Measurements from ENCODE around the gene TAS1R3. TPM values are rescaled to one million over a fixed set of nuclear protein-coding genes. Genes with fewer than 3 reads are reported as not detected.

The TAS1R3 gene
- total RNA-seq, 3 donors from 2014 or later (not counting 1 experiment from before 2014, with no cell fraction given): 0.66 to 1.4 (median 1.3) TPM

- Mint-ChIP-seq H3K27me3 (ENCODE audit: low read depth in 2 of 2) (no peaks in the 10 kb centered on the region), H3K27ac (no peak overlapping the region), H3K4me1 (peaks cover 0 to 3% of the 10 kb centered on the region in 2 donors), H3K4me3 (no peak overlapping the region), H3K36me3 (no peaks in the 10 kb centered on the region), H3K9me3 (no peaks in the 10 kb centered on the region)
- DNase-seq (no peak), ATAC-seq (no peak)
- TF ChIP-seq CTCF (IDR thresholded peaks at IDR 0.05): no peak
- intact Hi-C loops (cut with micrococcal nuclease): no loop called here
- Histone ChIP-seq H3K36me3 (ENCODE audit: control insufficient read depth, insufficient read depth, low read length) (no peaks in the 10 kb centered on the region), H3K9me3 (ENCODE audit: control insufficient read depth, insufficient read depth, low read length) (no peaks in the 10 kb centered on the region), H3K27ac (ENCODE audit: low read length) (no peak overlapping the region), H3K4me3 (ENCODE audit: low read length) (no peak overlapping the region), H3K27me3 (ENCODE audit: control insufficient read depth, insufficient read depth, low read length) (no peaks in the 10 kb centered on the region), H3K4me1 (ENCODE audit: control insufficient read depth, insufficient read depth, low read length) (peaks cover 4% of the 10 kb centered on the region)
- WGBS (ENCODE audit: insufficient coverage): 84% methylated on average over 31 of the region's 31 CpGs
Observed at GRCh38 chr1:1297802-1298424, 33.2 kb upstream of the TAS1R3 start.

- intact Hi-C loops (cut with micrococcal nuclease): no loop called here
- WGBS (ENCODE audit: insufficient coverage): 82% methylated on average over 28 of the region's 30 CpGs
- Mint-ChIP-seq H3K27ac (no peak overlapping the region), H3K4me1 (peaks cover 0 to 3% of the 10 kb centered on the region in 2 donors), H3K4me3 (no peak overlapping the region), H3K27me3 (ENCODE audit: low read depth in 2 of 2) (no peaks in the 10 kb centered on the region), H3K9me3 (no peaks in the 10 kb centered on the region), H3K36me3 (no peaks in the 10 kb centered on the region)
- peaks cover 4% of the 10 kb centered on the region for H3K4me1 ChIP-seq (ENCODE audit: control insufficient read depth, insufficient read depth, low read length)
- no peak for TF ChIP-seq CTCF (IDR thresholded peaks at IDR 0.05)
- H3K27me3 ChIP-seq (ENCODE audit: control insufficient read depth, insufficient read depth, low read length): no peaks in the 10 kb centered on the region
- ATAC-seq (peak in 1 of 3 donors; percentile 46), DNase-seq (no peak)
- no peak overlapping the region for H3K4me3 ChIP-seq (ENCODE audit: low read length)
- H3K9me3 ChIP-seq (ENCODE audit: control insufficient read depth, insufficient read depth, low read length): no peaks in the 10 kb centered on the region
- no peak overlapping the region for H3K27ac ChIP-seq (ENCODE audit: low read length)
- H3K36me3 ChIP-seq (ENCODE audit: control insufficient read depth, insufficient read depth, low read length): no peaks in the 10 kb centered on the region
Observed at GRCh38 chr1:1298861-1299685, 32.0 kb upstream of the TAS1R3 start.

- Histone ChIP-seq H3K4me3 (ENCODE audit: low read length) (no peak overlapping the region), H3K9me3 (ENCODE audit: control insufficient read depth, insufficient read depth, low read length) (no peaks in the 10 kb centered on the region), H3K36me3 (ENCODE audit: control insufficient read depth, insufficient read depth, low read length) (no peaks in the 10 kb centered on the region), H3K4me1 (ENCODE audit: control insufficient read depth, insufficient read depth, low read length) (peaks cover 11% of the 10 kb centered on the region), H3K27ac (ENCODE audit: low read length) (no peak overlapping the region), H3K27me3 (ENCODE audit: control insufficient read depth, insufficient read depth, low read length) (no peaks in the 10 kb centered on the region)
- ATAC-seq (peak in 2 of 3 donors; percentile 46 to 48), DNase-seq (peak in 1 of 2 donors; percentile 55)
- peak; percentile 36 for TF ChIP-seq CTCF (IDR thresholded peaks at IDR 0.05)
- intact Hi-C loops (cut with micrococcal nuclease): no loop called here
- Mint-ChIP-seq H3K4me3 (no peak overlapping the region), H3K27me3 (ENCODE audit: low read depth in 2 of 2) (no peaks in the 10 kb centered on the region), H3K27ac (no peak overlapping the region), H3K9me3 (no peaks in the 10 kb centered on the region), H3K36me3 (no peaks in the 10 kb centered on the region), H3K4me1 (peaks cover 0 to 3% of the 10 kb centered on the region in 2 donors)
- 91% methylated on average over 22 of the region's 22 CpGs for WGBS (ENCODE audit: insufficient coverage)
Observed at GRCh38 chr1:1299686-1300351, 31.3 kb upstream of the TAS1R3 start.

Data from natural killer cell (primary cell).